NCI-H1092 (cell line): ENCODE data around the gene TMEM150B.

Experiments
- DNase-seq: peaks from one replicate; lab custom pipeline; 2025; lab: John Stamatoyannopoulos, UW

The TMEM150B gene

GRCh38 chr19:55354698-55355212 lies 29.6 kb upstream of the TMEM150B start, which contains the start of gene COX6B2:
TSS of gene COX6B2 (minus strand) at chr19:55354719. CDS start at chr19:55354521, 198 bp downstream.
- no peak for DNase-seq

- no peak for DNase-seq
Measured at GRCh38 chr19:55353803-55354697, 28.9 kb upstream of the TMEM150B start.

GRCh38 chr19:55353356-55353802 lies 28.2 kb upstream of the TMEM150B start:
- no peak for DNase-seq

- no peak for DNase-seq
Measured at GRCh38 chr19:55352549-55353145, 27.5 kb upstream of the TMEM150B start.

- no peak for DNase-seq
Measured at GRCh38 chr19:55352040-55352439, 26.9 kb upstream of the TMEM150B start.

GRCh38 chr19:55350620-55351315 lies 25.6 kb upstream of the TMEM150B start:
- no peak for DNase-seq

GRCh38 chr19:55348317-55349034 lies 23.3 kb upstream of the TMEM150B start:
- no peak for DNase-seq

GRCh38 chr19:55347442-55348009 lies 22.4 kb upstream of the TMEM150B start:
- no peak for DNase-seq

GRCh38 chr19:55346725-55347441 lies 21.7 kb upstream of the TMEM150B start:
- no peak for DNase-seq

GRCh38 chr19:55345818-55346724 lies 20.9 kb upstream of the TMEM150B start:
- no peak for DNase-seq

GRCh38 chr19:55345101-55345817 lies 20.1 kb upstream of the TMEM150B start:
- DNase-seq, result no peak

GRCh38 chr19:55344444-55344843 lies 19.3 kb upstream of the TMEM150B start:
- peak; percentile 41 for DNase-seq

- DNase-seq, result no peak
Measured at GRCh38 chr19:55341595-55342531, 16.7 kb upstream of the TMEM150B start.

GRCh38 chr19:55341171-55341588 lies 16.0 kb upstream of the TMEM150B start:
- peak; percentile 63 for DNase-seq

GRCh38 chr19:55340784-55341147 lies 15.6 kb upstream of the TMEM150B start:
- no peak for DNase-seq

- no peak for DNase-seq
Measured at GRCh38 chr19:55339889-55340783, 15.0 kb upstream of the TMEM150B start.
